GM19035 (cell line): ENCODE results near the gene PSENEN.

Experiments used
- ATAC-seq: cut with Tn5 transposase; IDR thresholded peaks from one replicate; pipeline ENCODE4 v1.9.1; 2021; ENCODE audit not compliant: unreplicated experiment

PSENEN gene

GRCh38 chr19:35733180-35734125 lies 12.0 kb upstream of the PSENEN start:
- no peak for ATAC-seq

- ATAC-seq: no peak
These were observed 11.2 kb upstream of the PSENEN start for GRCh38 chr19:35734273-35734672.

DNA sequence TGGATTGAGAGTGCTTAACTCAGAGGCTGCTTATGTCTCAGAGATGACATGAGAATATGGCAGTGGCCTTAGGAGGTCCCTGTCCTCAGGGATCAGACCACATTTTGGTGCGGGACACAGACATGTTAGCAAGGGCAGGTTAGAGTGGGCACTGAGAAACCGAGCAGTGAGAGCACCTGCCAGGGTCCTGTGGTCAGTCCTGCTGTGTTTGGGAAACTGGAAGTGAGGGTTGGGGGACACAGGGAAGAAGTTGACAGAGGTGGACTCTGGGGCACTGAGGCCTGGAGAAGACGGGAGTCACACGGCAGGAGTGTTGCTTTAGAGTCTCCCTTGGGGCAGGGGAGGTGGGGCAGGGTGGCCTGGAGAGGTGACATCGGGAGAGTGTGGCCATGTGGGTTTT lies 10.6 kb upstream of the PSENEN start:
- ATAC-seq: no peak

GRCh38 chr19:35736913-35737886 lies 8.3 kb upstream of the PSENEN start:
- no peak for ATAC-seq

GRCh38 chr19:35738021-35738886 lies 7.2 kb upstream of the PSENEN start:
- ATAC-seq: no peak

DNA sequence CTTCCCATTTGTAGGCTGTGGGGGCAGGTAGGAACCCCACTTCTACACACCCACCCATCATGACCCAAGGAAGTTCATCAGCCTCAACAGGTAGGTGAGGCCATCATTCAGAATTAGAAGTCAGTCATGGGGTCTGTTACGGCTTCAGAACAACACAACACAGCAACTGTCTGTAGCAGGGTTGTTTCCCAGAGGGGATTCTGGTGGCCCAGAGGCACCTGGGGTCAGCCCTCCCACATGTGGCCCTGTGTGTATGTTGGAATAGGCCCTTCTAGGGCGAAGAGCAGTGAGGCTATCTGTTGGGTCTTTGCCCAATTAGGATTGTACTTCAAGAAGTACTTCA lies 6.6 kb upstream of the PSENEN start:
- ATAC-seq: no peak

DNA sequence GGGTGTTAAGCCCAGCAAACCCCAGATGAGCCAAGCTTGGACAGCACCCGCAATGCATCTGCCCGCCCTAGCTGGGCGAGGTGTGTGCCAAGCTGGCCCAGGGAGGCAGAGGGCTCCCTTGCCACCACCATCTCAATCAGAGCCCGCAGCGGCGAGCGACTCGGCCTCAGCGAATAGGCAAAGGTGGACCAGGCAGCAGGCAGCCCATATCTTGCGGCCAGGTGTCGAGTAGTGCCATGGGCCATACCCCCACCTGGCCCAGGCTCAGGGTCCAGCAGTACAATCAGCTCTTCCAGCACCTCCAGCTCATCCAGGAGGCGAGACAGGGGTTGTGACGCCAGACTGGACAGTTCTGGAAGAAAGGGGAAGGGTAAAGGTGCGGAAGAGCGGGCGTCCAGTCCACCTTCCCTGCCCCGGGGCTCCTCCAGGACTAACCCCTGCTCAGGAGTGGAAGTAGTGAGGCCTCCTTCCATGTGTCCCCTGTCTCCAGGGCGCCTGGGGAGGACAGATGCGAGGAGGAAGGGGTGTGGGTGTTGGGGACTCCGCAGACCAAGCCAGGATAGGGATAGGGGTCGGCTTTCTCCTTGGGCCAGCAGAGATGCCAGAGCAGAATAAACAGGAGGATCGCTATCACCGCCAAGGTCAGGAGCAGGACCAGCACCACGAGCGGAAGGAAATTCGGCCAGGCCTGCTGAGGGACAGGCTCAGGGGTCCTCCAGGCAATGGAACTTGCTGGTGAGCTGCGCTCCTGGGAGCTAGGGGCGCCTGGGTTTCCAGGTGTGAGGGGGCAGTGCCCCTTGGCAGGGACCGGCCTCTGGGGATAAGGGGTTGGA lies 6.0 kb upstream of the PSENEN start:
- ATAC-seq: no peak

GRCh38 chr19:35740108-35740422 lies 5.4 kb upstream of the PSENEN start:
- ATAC-seq: no peak

GRCh38 chr19:35740423-35741202 lies 4.8 kb upstream of the PSENEN start:
- ATAC-seq: peak; percentile 51

GRCh38 chr19:35741203-35741515 lies 4.3 kb upstream of the PSENEN start:
- ATAC-seq: no peak

GRCh38 chr19:35742121-35742724 lies 3.2 kb upstream of the PSENEN start, which contains the start of gene IGFLR1:
TSS of gene IGFLR1 (minus strand) at chr19:35742452. CDS start at chr19:35741180, 1,272 bp downstream.
- ATAC-seq: no peak

- no peak for ATAC-seq
These were observed 1.6 kb upstream of the PSENEN start for GRCh38 chr19:35743640-35744429.

- ATAC-seq: peak; percentile 36
These were observed 772 bp upstream of the PSENEN start for GRCh38 chr19:35744430-35745327.

DNA sequence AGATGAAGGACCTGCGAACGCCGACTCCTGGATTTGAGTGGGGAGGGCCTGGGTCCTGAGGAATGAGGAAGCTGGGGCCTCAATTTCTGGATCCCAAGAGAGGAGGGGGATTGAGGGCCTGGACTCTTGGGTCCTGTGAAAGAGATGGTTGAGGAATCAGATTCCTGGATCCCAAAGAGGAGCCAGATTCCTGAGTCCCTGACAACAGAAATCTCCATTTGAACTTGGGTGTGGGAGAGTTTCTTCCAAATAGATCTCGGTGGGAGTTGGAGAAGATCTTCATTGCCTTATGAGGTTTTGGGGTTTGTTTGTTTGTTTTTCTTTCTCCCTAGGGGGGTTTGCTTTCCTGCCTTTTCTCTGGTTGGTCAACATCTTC lies 624 bp downstream of the PSENEN start:
- no peak for ATAC-seq

- ATAC-seq: no peak
These were observed 1.1 kb downstream of the PSENEN start for GRCh38 chr19:35746531-35746930.

- ATAC-seq: peak; percentile 70
These were observed 2.9 kb downstream of the PSENEN start, which contains the start of gene LIN37 for GRCh38 chr19:35748106-35749020. TSS of gene LIN37 (plus strand) at chr19:35748576. CDS start at chr19:35748725, 149 bp downstream.
